Tibial nerve (tissue), 4 donors: Measurements from ENCODE around the gene RPL26. TPM values are rescaled to one million over a fixed set of nuclear protein-coding genes. Genes with fewer than 3 reads are reported as not detected.
A peak's percentile ranks its signal among the peaks of the same experiment; 100 is the strongest.

ENCODE experiments used
- DNase-seq, 2 donors: peaks; one replicate each; pipeline ENCODE4 v3.0.0-alpha.2; 2019; ENCODE audit warnings: low spot score in 2 of 2
- H3K27ac ChIP-seq, 4 donors: fragments of 200-600 bp; sonication (generic) in 3 of 4; one replicate each; pipeline ENCODE4 v1.5.1; 2017 to 2019; ENCODE audit warnings: mild to moderate bottlenecking in 1 of 4
- H3K27me3 ChIP-seq, 2 donors: fragments of 200-600 bp; sonication (generic) in 1 of 2; one replicate each; pipeline versions ENCODE4 v1.5.1 to v1.6.0; 2017 to 2019
- H3K36me3 ChIP-seq, 3 donors: fragments of 200-600 bp; sonication (generic); one replicate each; pipeline ENCODE4 v1.5.1; 2018 to 2019
- H3K4me1 ChIP-seq, 4 donors: fragments of 200-600 bp; sonication (generic) in 3 of 4; one replicate each; pipeline ENCODE4 v1.5.1; 2017 to 2019
- H3K4me3 ChIP-seq, 4 donors: fragments of 200-600 bp; sonication (generic) in 3 of 4; one replicate each; pipeline ENCODE4 v1.5.1; 2017 to 2019; ENCODE audit warnings: mild to moderate bottlenecking in 1 of 4, moderate library complexity in 1 of 4
- H3K9me3 ChIP-seq, 4 donors: fragments of 200-600 bp; sonication (generic) in 3 of 4; one replicate each; pipeline ENCODE4 v1.5.1; 2017 to 2019
- EP300 ChIP-seq, 2 donors: sonication (generic); formaldehyde crosslinking; IDR thresholded peaks; one replicate each; pipeline ENCODE4 v1.6.1; 2017; ENCODE audit warnings: antibody characterized with exemption in 2 of 2, mild to moderate bottlenecking in 1 of 2
- POLR2A ChIP-seq, 2 donors: fragments of 450-650 bp; IDR thresholded peaks; one replicate each; pipeline ENCODE4 v1.6.1; 2017; ENCODE audit warnings: antibody characterized with exemption in 2 of 2, mild to moderate bottlenecking in 2 of 2, moderate library complexity in 2 of 2
- WGBS, 2 donors: methylation state at CpG; one replicate each; pipeline ENCODE4 v1.1.5; 2018; 5-methylcytosine and 5-hydroxymethylcytosine counted together
- total RNA-seq, 4 donors: library from RNA; depleted of rRNA; stranded (reverse); fragments of >200 nt; gene quantifications; one replicate each; pipeline ENCODE4 v1.1.0, GENCODE V29; 2016
- TF ChIP-seq, protein P1 (sequence below), 5 experiments: fragments of 200-600 bp in 3 of 5; fragments of 450-650 bp in 2 of 5; sonication (generic) in 3 of 5; IDR thresholded peaks; one replicate each; pipeline ENCODE4 v1.5.1; 2016 to 2019; ENCODE audit warnings: antibody characterized with exemption in 5 of 5, mild to moderate bottlenecking in 3 of 5, moderate library complexity in 2 of 5

RPL26 gene
- total RNA-seq, 4 donors from 2014 or later: 2,635 to 3,277 (median 2,694) TPM

- H3K27me3 ChIP-seq: no peaks in the 10 kb centered on the region
- peaks cover 0 to 12% (median 10%) of the 10 kb centered on the region in 4 donors for H3K4me1 ChIP-seq
- no peaks in the 10 kb centered on the region for H3K36me3 ChIP-seq
- H3K27ac ChIP-seq: peak overlapping the region in 1 of 4 donors; percentile 64
- DNase-seq: peak in 1 of 2 donors; percentile 50
- no peaks in the 10 kb centered on the region for H3K9me3 ChIP-seq
- no peak overlapping the region for H3K4me3 ChIP-seq
- WGBS, 2 donors: 10 to 15% methylated on average over 5 of the region's 5 CpGs
- TF ChIP-seq POLR2A (IDR thresholded peaks at IDR 0.05): no peak
- TF ChIP-seq EP300 (IDR thresholded peaks at IDR 0.05): peak in 1 of 2 donors; percentile 67
- TF ChIP-seq, protein P1, sequence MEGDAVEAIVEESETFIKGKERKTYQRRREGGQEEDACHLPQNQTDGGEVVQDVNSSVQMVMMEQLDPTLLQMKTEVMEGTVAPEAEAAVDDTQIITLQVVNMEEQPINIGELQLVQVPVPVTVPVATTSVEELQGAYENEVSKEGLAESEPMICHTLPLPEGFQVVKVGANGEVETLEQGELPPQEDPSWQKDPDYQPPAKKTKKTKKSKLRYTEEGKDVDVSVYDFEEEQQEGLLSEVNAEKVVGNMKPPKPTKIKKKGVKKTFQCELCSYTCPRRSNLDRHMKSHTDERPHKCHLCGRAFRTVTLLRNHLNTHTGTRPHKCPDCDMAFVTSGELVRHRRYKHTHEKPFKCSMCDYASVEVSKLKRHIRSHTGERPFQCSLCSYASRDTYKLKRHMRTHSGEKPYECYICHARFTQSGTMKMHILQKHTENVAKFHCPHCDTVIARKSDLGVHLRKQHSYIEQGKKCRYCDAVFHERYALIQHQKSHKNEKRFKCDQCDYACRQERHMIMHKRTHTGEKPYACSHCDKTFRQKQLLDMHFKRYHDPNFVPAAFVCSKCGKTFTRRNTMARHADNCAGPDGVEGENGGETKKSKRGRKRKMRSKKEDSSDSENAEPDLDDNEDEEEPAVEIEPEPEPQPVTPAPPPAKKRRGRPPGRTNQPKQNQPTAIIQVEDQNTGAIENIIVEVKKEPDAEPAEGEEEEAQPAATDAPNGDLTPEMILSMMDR (IDR thresholded peaks at IDR 0.05): no peak
Observed at GRCh38 chr17:8420041-8420934, 37.3 kb upstream of the RPL26 start.

GRCh38 chr17:8419305-8419704 lies 36.3 kb upstream of the RPL26 start:
- Histone ChIP-seq H3K36me3 (no peaks in the 10 kb centered on the region), H3K4me1 (peaks cover 0 to 12% (median 10%) of the 10 kb centered on the region in 4 donors), H3K4me3 (no peak overlapping the region), H3K27ac (no peak overlapping the region), H3K27me3 (no peaks in the 10 kb centered on the region), H3K9me3 (no peaks in the 10 kb centered on the region)
- WGBS, 2 donors: 40 to 44% methylated on average over 1 of the region's 1 CpG
- no peak for TF ChIP-seq POLR2A (IDR thresholded peaks at IDR 0.05)
- no peak for TF ChIP-seq EP300 (IDR thresholded peaks at IDR 0.05)
- TF ChIP-seq, protein P1 (IDR thresholded peaks at IDR 0.05): no peak
- no peak for DNase-seq

DNA sequence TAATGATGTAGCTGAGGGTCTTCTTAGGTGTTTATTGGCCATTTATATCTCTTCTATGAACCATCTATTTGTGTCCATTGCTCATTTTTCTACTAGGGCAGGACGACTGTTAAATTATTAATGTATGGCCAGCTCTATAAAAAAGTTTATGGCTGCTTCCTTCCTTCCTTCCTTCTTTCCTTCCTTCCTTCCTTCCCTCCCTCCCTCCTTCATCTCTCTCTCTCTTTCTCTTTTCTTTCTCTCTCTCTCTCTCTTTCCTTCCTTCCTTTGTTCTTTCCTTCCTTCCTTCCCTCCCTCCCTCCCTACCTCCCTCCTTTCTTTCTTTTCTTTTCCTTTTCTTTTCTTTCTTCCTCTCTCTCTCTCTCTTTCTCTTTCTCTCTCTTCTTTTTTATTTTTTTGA lies 35.5 kb upstream of the RPL26 start:
- H3K27me3 ChIP-seq: no peaks in the 10 kb centered on the region
- peaks cover 0 to 12% (median 10%) of the 10 kb centered on the region in 4 donors for H3K4me1 ChIP-seq
- no peak overlapping the region for H3K27ac ChIP-seq
- H3K36me3 ChIP-seq: no peaks in the 10 kb centered on the region
- 55 to 56% methylated on average over 1 of the region's 1 CpG for WGBS, 2 donors
- H3K4me3 ChIP-seq: no peak overlapping the region
- H3K9me3 ChIP-seq: no peaks in the 10 kb centered on the region
- TF ChIP-seq POLR2A (IDR thresholded peaks at IDR 0.05) (no peak), EP300 (IDR thresholded peaks at IDR 0.05) (no peak)
- TF ChIP-seq, protein P1 (IDR thresholded peaks at IDR 0.05): no peak
- no peak for DNase-seq

DNA sequence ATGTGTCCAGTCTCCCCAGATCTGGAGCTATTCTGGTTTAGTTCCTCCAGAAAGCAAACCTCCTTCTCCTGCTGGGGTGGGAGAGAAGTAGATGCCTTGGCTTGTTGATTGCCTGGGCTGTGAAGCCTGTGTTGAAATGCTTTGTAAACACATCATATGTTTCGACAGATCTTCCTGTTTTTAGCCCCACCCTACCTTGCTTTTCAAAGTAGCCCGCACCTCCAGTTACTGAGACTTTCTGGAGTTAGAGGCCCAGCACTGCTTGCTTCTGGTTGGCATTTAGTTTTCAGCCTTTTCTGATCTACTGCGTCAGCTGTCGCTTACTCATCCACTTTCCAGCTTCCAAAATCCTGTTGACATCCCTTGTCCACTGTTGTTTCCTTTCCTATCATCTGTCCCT lies 34.8 kb upstream of the RPL26 start:
- H3K27me3 ChIP-seq: no peaks in the 10 kb centered on the region
- peaks cover 0 to 12% (median 10%) of the 10 kb centered on the region in 4 donors for H3K4me1 ChIP-seq
- H3K9me3 ChIP-seq: no peaks in the 10 kb centered on the region
- 91 to 92% methylated on average over 4 of the region's 4 CpGs for WGBS, 2 donors
- H3K4me3 ChIP-seq: no peak overlapping the region
- H3K36me3 ChIP-seq: no peaks in the 10 kb centered on the region
- no peak overlapping the region for H3K27ac ChIP-seq
- TF ChIP-seq EP300 (IDR thresholded peaks at IDR 0.05): no peak
- TF ChIP-seq, protein P1 (IDR thresholded peaks at IDR 0.05): no peak
- no peak for TF ChIP-seq POLR2A (IDR thresholded peaks at IDR 0.05)
- no peak for DNase-seq

DNA sequence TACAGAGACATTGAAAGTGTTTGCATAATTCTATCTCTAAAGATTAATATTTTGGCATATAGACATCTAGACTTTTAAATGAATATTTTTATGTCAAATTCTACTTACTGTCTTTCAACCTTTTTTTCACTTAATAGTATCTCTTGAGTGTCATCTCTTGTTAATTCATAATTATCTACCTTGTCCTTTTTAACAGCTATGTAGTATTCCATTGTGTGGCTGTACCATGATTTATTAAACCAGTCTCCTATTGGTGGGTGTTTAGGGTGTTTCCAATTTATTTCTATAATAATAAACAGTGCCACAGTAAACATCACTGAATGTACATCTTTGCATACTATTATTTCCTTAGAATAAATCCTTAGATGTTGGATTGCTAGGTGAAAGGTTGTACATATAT lies 30.9 kb upstream of the RPL26 start:
- TF ChIP-seq, protein P1 (IDR thresholded peaks at IDR 0.05): no peak
- TF ChIP-seq EP300 (IDR thresholded peaks at IDR 0.05) (no peak), POLR2A (IDR thresholded peaks at IDR 0.05) (no peak)
- H3K4me1 ChIP-seq: peaks cover 0 to 10% (median 0%) of the 10 kb centered on the region in 4 donors

More for the DNA sequence above, 30.9 kb upstream of the RPL26 start:
- no peaks in the 10 kb centered on the region for H3K9me3 ChIP-seq
- no peaks in the 10 kb centered on the region for H3K36me3 ChIP-seq
- H3K27ac ChIP-seq: no peak overlapping the region
- no peaks in the 10 kb centered on the region for H3K27me3 ChIP-seq
- H3K4me3 ChIP-seq: no peak overlapping the region
- DNase-seq: no peak
